Upper lobe of left lung (tissue), 4 donors: ENCODE data around the gene PGD.

ENCODE experiments used
- POLR2A ChIP-seq, 4 donors: fragments of 450-650 bp; IDR thresholded peaks; one replicate each; pipeline ENCODE4 v1.5.1; 2016 to 2017; ENCODE audit warnings: antibody characterized with exemption in 4 of 4, mild to moderate bottlenecking in 2 of 4
- POLR2AphosphoS5 ChIP-seq, 2 donors: sonication (generic); formaldehyde crosslinking; IDR thresholded peaks; one replicate each; pipeline ENCODE4 v1.5.1; 2017; ENCODE audit warnings: antibody characterized with exemption in 2 of 2
- TF ChIP-seq, protein P1 (sequence below), 6 experiments: fragments of 450-650 bp in 4 of 6; fragments of 200-600 bp in 2 of 6; sonication (generic) in 2 of 6; IDR thresholded peaks; one replicate each; pipeline ENCODE4 v1.5.1; 2016 to 2019; ENCODE audit warnings: antibody characterized with exemption in 6 of 6

DNA sequence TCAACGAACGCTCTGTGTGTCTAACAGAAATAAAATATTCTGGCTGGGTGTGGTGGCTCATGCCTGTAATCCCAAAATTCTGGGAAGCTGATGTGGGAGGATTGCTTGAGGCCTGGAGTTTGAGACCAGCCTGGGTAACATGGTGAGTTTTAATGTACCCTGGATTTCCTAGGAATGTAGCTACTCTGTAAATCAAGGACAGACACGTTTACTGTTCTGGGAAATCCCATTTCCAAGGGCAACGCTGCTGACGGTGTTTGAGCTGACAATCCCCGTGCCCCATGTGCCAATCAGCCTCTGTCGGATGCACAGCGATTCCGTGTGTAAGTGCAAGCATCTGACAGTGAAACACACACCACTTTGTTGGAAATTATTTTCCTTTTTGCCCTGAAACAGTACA lies 59.0 kb downstream of the PGD start:
- TF ChIP-seq POLR2AphosphoS5 (IDR thresholded peaks at IDR 0.05) (no peak), POLR2A (IDR thresholded peaks at IDR 0.05) (no peak)
- TF ChIP-seq, protein P1, sequence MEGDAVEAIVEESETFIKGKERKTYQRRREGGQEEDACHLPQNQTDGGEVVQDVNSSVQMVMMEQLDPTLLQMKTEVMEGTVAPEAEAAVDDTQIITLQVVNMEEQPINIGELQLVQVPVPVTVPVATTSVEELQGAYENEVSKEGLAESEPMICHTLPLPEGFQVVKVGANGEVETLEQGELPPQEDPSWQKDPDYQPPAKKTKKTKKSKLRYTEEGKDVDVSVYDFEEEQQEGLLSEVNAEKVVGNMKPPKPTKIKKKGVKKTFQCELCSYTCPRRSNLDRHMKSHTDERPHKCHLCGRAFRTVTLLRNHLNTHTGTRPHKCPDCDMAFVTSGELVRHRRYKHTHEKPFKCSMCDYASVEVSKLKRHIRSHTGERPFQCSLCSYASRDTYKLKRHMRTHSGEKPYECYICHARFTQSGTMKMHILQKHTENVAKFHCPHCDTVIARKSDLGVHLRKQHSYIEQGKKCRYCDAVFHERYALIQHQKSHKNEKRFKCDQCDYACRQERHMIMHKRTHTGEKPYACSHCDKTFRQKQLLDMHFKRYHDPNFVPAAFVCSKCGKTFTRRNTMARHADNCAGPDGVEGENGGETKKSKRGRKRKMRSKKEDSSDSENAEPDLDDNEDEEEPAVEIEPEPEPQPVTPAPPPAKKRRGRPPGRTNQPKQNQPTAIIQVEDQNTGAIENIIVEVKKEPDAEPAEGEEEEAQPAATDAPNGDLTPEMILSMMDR (IDR thresholded peaks at IDR 0.05), result no peak
